ENCODE data around the gene HABP2. TPM values are rescaled to one million over a fixed set of nuclear protein-coding genes. Genes with fewer than 3 reads are reported as not detected.

The HABP2 gene
- total RNA-seq, 1 donor, result not detected

GRCh38 chr10:113603057-113603777 is 50.4 kb downstream of the HABP2 start:
- no peak overlapping the region for H3K4me3 ChIP-seq (ENCODE audit: low read depth, low read length)
- DNase-seq (ENCODE audit: low read depth), result no peak
- TF ChIP-seq, protein P1, sequence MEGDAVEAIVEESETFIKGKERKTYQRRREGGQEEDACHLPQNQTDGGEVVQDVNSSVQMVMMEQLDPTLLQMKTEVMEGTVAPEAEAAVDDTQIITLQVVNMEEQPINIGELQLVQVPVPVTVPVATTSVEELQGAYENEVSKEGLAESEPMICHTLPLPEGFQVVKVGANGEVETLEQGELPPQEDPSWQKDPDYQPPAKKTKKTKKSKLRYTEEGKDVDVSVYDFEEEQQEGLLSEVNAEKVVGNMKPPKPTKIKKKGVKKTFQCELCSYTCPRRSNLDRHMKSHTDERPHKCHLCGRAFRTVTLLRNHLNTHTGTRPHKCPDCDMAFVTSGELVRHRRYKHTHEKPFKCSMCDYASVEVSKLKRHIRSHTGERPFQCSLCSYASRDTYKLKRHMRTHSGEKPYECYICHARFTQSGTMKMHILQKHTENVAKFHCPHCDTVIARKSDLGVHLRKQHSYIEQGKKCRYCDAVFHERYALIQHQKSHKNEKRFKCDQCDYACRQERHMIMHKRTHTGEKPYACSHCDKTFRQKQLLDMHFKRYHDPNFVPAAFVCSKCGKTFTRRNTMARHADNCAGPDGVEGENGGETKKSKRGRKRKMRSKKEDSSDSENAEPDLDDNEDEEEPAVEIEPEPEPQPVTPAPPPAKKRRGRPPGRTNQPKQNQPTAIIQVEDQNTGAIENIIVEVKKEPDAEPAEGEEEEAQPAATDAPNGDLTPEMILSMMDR (IDR thresholded peaks at IDR 0.05; ENCODE audit: insufficient read depth, low read length), result no peak

DNA sequence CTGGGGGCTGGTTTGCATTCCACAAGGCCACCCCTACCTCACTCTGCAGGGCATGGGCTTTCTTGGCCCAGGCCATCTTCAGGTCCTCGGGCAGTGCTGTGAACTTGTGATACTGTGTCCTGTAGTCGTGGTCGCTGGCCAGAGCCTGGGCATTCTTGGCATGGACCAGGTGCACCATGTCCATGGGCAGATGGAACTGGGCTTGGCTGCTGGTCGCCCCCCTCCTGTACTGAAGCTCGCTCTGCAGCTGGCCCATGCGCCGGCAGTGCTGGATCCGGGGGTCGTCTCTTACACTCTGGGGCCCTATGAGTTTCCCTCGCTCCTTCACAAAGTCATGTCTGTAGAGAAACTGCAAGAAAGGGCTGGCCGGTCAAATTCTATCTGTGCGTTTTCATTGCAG is 51.7 kb downstream of the HABP2 start:
- no peak for DNase-seq (ENCODE audit: low read depth)
- TF ChIP-seq, protein P1 (IDR thresholded peaks at IDR 0.05; ENCODE audit: insufficient read depth, low read length), result no peak
- H3K4me3 ChIP-seq (ENCODE audit: low read depth, low read length), result no peak overlapping the region

DNA sequence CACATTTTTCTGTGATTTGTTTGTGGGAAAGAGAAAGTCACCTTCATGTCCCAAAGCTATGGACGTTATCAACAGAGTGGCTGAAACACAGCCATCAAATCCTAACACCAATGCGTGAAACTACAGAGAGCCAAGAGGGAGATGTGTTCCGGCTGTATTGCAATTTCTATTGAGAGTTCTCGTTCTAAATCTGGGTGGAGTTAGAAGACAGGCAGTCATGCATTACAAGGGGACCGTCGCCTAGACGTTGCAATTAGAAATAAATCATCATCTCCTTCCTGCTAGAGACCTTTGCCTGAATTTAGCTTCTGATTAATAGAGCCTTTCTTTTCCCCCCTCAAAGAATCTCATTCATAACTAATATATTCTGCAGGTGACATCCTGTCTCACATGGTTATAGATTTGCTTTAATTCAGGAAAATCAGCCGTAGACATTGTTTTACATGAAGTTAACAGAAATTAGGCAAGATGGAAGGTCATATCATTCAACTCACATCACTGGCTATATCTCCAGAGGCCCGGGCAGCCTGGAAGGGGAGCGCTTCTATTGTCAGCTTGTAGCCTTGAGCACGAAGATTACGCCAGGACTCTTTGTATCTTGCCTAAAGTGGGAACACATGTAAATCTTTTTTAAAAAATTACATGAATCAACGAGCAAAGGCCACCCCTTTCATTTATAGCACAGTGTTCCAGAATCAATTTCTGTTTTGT is 52.6 kb downstream of the HABP2 start:
- no peak overlapping the region for H3K4me3 ChIP-seq (ENCODE audit: low read depth, low read length)
- no peak for DNase-seq (ENCODE audit: low read depth)
- TF ChIP-seq, protein P1 (IDR thresholded peaks at IDR 0.05; ENCODE audit: insufficient read depth, low read length), result no peak

DNA sequence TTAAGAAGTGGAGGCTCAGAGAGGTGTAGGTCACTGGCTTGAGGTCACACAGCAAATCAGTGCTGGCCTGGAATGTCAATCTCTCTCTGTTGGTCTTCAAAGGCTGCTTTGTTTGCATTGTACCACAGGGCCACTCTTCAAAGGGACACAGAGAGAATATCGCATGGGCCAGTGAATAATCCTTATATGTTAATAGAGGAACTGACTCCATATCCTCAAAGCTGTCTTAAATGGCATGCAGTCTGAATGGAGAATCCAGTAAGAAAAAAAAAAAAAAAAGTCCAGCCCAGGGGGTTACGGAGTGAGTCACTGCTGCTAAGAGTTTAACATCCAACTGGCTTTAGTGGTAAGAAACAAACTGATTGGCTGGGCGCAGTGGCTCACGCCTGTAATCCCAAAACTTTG is 56.9 kb downstream of the HABP2 start:
- no peak for DNase-seq (ENCODE audit: low read depth)
- no peak overlapping the region for H3K4me3 ChIP-seq (ENCODE audit: low read depth, low read length)
- TF ChIP-seq, protein P1 (IDR thresholded peaks at IDR 0.05; ENCODE audit: insufficient read depth, low read length), result no peak

- no peak for DNase-seq (ENCODE audit: low read depth)
- TF ChIP-seq, protein P1 (IDR thresholded peaks at IDR 0.05; ENCODE audit: insufficient read depth, low read length), result no peak
- H3K4me3 ChIP-seq (ENCODE audit: low read depth, low read length), result no peak overlapping the region
Observed at GRCh38 chr10:113610631-113611601, 58.1 kb downstream of the HABP2 start.

DNA sequence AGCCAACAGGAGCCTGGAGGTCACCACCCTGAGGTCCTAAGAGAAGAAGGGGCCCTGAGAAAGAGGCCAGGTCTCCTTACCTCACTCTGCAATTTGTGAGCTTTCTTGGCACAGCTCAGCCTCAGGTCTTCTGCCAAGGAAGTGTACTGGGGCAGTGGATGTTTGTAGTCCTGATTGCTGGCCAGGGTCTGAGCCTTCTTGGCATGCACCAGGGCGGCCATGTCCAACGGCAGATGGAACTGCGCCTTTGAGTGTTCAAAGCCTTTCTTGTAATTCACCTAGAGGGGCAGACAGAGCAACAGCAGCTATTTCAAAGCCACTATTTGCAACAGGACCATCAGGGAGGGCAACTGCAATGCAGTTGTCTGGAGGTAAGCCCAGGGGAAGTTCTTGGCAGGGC is 59.3 kb downstream of the HABP2 start:
- TF ChIP-seq, protein P1 (IDR thresholded peaks at IDR 0.05; ENCODE audit: insufficient read depth, low read length), result no peak
- no peak overlapping the region for H3K4me3 ChIP-seq (ENCODE audit: low read depth, low read length)
- DNase-seq (ENCODE audit: low read depth), result no peak

Data from fibroblast of the aortic adventitia (primary cell).